Lower leg skin (tissue), 4 donors: ENCODE measurements around the gene TMCC2. TPM values are rescaled to one million over a fixed set of nuclear protein-coding genes. Genes with fewer than 3 reads are reported as not detected.
A peak's percentile ranks its signal among the peaks of the same experiment; 100 is the strongest.

Experiments
- DNase-seq, 2 donors: peaks; one replicate each; pipeline ENCODE4 v3.0.0-alpha.2; 2019; ENCODE audit warnings: low spot score in 2 of 2
- H3K4me3 ChIP-seq: fragments of 200-600 bp; sonication (generic); 2 replicates; pipeline ENCODE4 v1.5.1; 2017; ENCODE audit warnings: mild to moderate bottlenecking, low read depth; ENCODE audit not compliant: poor library complexity, severe bottlenecking
- POLR2A ChIP-seq, 2 donors: fragments of 450-650 bp; IDR thresholded peaks; one replicate each; pipeline ENCODE4 v1.6.1; 2016 to 2017; ENCODE audit warnings: antibody characterized with exemption in 2 of 2, mild to moderate bottlenecking in 1 of 2, moderate library complexity in 1 of 2
- WGBS, 2 donors: methylation state at CpG; one replicate each; pipeline ENCODE4 v1.1.5; 2018; 5-methylcytosine and 5-hydroxymethylcytosine counted together
- intact Hi-C: fragments of 100-400 bp; cut with DNase I; formaldehyde crosslinking; loops from one replicate; pipeline ENCODE4 v1.15.0; 2023; ENCODE audit warnings: low total_unique reads
- total RNA-seq, 4 donors: library from RNA; depleted of rRNA; stranded (reverse); fragments of >200 nt; gene quantifications; one replicate each; pipeline ENCODE4 v1.1.0, GENCODE V29; 2016
- TF ChIP-seq, protein P1 (sequence below), 3 donors: fragments of 450-650 bp; IDR thresholded peaks; one replicate each; pipeline ENCODE4 v1.5.1; 2016; ENCODE audit warnings: antibody characterized with exemption in 3 of 3, mild to moderate bottlenecking in 3 of 3, moderate library complexity in 2 of 3

Gene TMCC2
- total RNA-seq, 4 donors from 2014 or later: 2.2 to 4.2 (median 3.5) TPM

- intact Hi-C loops: no loop called here
- 69 to 72% methylated on average over 6 of the region's 6 CpGs for WGBS, 2 donors
- TF ChIP-seq, protein P1, sequence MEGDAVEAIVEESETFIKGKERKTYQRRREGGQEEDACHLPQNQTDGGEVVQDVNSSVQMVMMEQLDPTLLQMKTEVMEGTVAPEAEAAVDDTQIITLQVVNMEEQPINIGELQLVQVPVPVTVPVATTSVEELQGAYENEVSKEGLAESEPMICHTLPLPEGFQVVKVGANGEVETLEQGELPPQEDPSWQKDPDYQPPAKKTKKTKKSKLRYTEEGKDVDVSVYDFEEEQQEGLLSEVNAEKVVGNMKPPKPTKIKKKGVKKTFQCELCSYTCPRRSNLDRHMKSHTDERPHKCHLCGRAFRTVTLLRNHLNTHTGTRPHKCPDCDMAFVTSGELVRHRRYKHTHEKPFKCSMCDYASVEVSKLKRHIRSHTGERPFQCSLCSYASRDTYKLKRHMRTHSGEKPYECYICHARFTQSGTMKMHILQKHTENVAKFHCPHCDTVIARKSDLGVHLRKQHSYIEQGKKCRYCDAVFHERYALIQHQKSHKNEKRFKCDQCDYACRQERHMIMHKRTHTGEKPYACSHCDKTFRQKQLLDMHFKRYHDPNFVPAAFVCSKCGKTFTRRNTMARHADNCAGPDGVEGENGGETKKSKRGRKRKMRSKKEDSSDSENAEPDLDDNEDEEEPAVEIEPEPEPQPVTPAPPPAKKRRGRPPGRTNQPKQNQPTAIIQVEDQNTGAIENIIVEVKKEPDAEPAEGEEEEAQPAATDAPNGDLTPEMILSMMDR (IDR thresholded peaks at IDR 0.05): no peak
- no peak for TF ChIP-seq POLR2A (IDR thresholded peaks at IDR 0.05)
These were observed 90.7 kb downstream of the TMCC2 start for GRCh38 chr1:205318231-205318991.

GRCh38 chr1:205319081-205320018, 91.6 kb downstream of the TMCC2 start:
- peak; percentile 51 to 89 for DNase-seq
- 17 to 24% methylated on average over 6 of the region's 6 CpGs for WGBS, 2 donors
- intact Hi-C loops: no loop called here
- TF ChIP-seq POLR2A (IDR thresholded peaks at IDR 0.05): no peak
- TF ChIP-seq, protein P1 (IDR thresholded peaks at IDR 0.05): no peak
- H3K4me3 ChIP-seq: no peak overlapping the region

More at GRCh38 chr1:205318231-205318991, 90.7 kb downstream of the TMCC2 start:
- no peak for DNase-seq
- no peak overlapping the region for H3K4me3 ChIP-seq

DNA sequence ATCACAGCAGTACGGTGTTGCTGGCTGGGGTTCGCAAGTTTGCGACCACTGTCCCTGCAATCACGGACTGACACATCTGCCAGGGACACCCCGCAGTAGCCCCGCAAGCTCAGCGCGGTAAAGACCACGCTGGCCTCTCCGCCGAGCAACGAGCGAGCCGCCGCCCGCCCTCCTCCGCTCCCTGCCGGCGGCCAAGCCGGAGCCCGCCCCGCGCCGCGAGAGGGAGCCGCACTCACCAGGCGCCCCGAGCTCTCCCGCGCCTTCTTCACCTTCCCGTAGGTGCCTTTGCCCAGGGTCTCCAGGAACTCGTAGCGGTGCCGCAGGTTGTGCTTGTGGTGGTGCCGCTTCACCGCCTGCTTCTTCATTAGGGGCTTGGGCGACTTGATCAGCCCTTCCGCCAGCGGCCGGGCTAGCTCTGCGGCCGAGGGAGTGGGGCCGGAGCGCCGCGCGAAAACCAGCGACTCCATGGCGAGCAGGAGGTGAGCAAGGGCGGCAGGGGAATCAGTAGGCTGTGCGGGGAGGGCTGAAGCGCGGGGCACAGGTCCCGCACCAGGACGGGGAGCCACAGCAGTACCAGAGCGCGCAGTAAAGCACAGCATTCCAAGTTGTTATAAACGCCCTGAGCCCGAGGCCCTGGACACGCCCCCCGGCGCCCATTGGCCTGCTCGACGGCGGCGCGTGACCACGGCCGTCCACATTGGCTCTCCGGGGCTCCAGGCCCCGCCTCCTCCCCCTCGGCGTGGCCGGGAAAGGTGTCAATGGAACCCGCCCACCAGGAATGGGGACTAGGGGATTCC, 93.6 kb downstream of the TMCC2 start, which contains the start of gene NUAK2:
Gene NUAK2, minus strand, starts transcription at position 584 of the 797 bp plus-strand sequence. Its CDS starts 117 bp downstream, at position 467.
- H3K4me3 ChIP-seq: peak within 1 kb of the TSS; percentile 73
- intact Hi-C loops: no loop called here
- peak; percentile 88 to 97 for DNase-seq
- no peak for TF ChIP-seq POLR2A (IDR thresholded peaks at IDR 0.05)
- TF ChIP-seq, protein P1 (IDR thresholded peaks at IDR 0.05): no peak
- WGBS, 2 donors: 0% methylated on average over 42 to 54 of the region's 75 CpGs

- no peak for DNase-seq
- no peak for TF ChIP-seq POLR2A (IDR thresholded peaks at IDR 0.05)
- TF ChIP-seq, protein P1 (IDR thresholded peaks at IDR 0.05): no peak
- H3K4me3 ChIP-seq: no peak overlapping the region
- WGBS, 2 donors: 44 to 55% methylated on average over 5 of the region's 5 CpGs
- intact Hi-C loops: no loop called here
These were observed 94.2 kb downstream of the TMCC2 start for GRCh38 chr1:205321959-205322283.

Other genes with a start within 250 kb of the TMCC2 start
- gene CNTN2, start 184.7 kb upstream of the TMCC2 start, total RNA-seq: 10 to 100 TPM in 1 of 4 donors, 1 to 10 TPM in 3; 2.7 to 18.3 (median 6.0) TPM
- gene TMEM81, start 143.5 kb upstream of the TMCC2 start, total RNA-seq: 1 to 10 TPM; 2.3 to 2.8 (median 2.6) TPM
- 10 to 100 TPM; 16.2 to 35.8 (median 17.3) TPM for gene RBBP5, start 106.0 kb upstream of the TMCC2 start, total RNA-seq
- gene DSTYK, start 16.2 kb upstream of the TMCC2 start, total RNA-seq: 10 to 100 TPM; 15.3 to 21.3 (median 17.7) TPM
- 10 to 100 TPM; 31.9 to 39.2 (median 32.3) TPM for gene NUAK2, start 93.8 kb downstream of the TMCC2 start, total RNA-seq
- gene KLHDC8A, start 129.0 kb downstream of the TMCC2 start, total RNA-seq: under 1 TPM in 1 of 4 donors, not detected in 3; 0.30 TPM
- gene LEMD1, start 194.1 kb downstream of the TMCC2 start, total RNA-seq: not detected
- under 1 TPM in 1 of 4 donors, not detected in 3; 0.26 TPM for gene BLACAT1, start 228.1 kb downstream of the TMCC2 start, total RNA-seq